ENCODE measurements around the gene CRIM1.

DNA sequence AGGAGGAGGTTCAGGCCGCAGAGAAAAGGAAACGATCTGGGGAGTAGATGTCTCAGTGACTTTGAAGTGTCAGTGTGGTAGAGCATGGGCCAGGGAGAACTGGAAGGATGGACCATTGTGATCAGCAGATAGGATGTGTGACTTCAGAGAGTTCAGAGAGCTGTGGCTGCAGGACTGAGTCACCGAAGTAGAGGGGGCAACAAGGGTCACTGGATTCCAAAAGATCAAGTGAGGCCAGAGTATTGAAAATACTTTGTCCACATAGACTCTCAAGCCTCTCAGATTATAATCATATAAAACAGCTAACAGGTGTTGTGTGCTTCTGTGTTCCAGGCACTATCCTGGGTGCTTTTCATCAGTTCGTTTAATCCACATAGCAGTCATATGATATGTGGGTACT lies 99.4 kb downstream of the CRIM1 start:
- TF ChIP-seq FOXP1 (CRISPR knock-in tag; IDR thresholded peaks at IDR 0.05; ENCODE audit: borderline replicate concordance) = no peak
- TF ChIP-seq, protein P1, sequence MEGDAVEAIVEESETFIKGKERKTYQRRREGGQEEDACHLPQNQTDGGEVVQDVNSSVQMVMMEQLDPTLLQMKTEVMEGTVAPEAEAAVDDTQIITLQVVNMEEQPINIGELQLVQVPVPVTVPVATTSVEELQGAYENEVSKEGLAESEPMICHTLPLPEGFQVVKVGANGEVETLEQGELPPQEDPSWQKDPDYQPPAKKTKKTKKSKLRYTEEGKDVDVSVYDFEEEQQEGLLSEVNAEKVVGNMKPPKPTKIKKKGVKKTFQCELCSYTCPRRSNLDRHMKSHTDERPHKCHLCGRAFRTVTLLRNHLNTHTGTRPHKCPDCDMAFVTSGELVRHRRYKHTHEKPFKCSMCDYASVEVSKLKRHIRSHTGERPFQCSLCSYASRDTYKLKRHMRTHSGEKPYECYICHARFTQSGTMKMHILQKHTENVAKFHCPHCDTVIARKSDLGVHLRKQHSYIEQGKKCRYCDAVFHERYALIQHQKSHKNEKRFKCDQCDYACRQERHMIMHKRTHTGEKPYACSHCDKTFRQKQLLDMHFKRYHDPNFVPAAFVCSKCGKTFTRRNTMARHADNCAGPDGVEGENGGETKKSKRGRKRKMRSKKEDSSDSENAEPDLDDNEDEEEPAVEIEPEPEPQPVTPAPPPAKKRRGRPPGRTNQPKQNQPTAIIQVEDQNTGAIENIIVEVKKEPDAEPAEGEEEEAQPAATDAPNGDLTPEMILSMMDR (IDR thresholded peaks at IDR 0.05) = no peak
- TF ChIP-seq CREM (CRISPR knock-in tag; IDR thresholded peaks at IDR 0.05) = no peak
- TF ChIP-seq IRF2 (CRISPR knock-in tag; IDR thresholded peaks at IDR 0.05; ENCODE audit: borderline replicate concordance, low read depth) = no peak
- no peak for TF ChIP-seq SP1 (CRISPR knock-in tag; conservative IDR thresholded peaks at IDR 0.05)
- TF ChIP-seq, protein P2, sequence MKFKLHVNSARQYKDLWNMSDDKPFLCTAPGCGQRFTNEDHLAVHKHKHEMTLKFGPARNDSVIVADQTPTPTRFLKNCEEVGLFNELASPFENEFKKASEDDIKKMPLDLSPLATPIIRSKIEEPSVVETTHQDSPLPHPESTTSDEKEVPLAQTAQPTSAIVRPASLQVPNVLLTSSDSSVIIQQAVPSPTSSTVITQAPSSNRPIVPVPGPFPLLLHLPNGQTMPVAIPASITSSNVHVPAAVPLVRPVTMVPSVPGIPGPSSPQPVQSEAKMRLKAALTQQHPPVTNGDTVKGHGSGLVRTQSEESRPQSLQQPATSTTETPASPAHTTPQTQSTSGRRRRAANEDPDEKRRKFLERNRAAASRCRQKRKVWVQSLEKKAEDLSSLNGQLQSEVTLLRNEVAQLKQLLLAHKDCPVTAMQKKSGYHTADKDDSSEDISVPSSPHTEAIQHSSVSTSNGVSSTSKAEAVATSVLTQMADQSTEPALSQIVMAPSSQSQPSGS (CRISPR knock-in tag; IDR thresholded peaks at IDR 0.05; ENCODE audit: borderline replicate concordance, low read depth) = no peak
- no peak for TF ChIP-seq ATF1 (CRISPR knock-in tag; IDR thresholded peaks at IDR 0.05)
- no peak for TF ChIP-seq JUN (CRISPR knock-in tag; IDR thresholded peaks at IDR 0.05)
- TF ChIP-seq, protein P3, sequence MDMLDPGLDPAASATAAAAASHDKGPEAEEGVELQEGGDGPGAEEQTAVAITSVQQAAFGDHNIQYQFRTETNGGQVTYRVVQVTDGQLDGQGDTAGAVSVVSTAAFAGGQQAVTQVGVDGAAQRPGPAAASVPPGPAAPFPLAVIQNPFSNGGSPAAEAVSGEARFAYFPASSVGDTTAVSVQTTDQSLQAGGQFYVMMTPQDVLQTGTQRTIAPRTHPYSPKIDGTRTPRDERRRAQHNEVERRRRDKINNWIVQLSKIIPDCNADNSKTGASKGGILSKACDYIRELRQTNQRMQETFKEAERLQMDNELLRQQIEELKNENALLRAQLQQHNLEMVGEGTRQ (CRISPR knock-in tag; IDR thresholded peaks at IDR 0.05) = no peak
- TF ChIP-seq, protein P4, sequence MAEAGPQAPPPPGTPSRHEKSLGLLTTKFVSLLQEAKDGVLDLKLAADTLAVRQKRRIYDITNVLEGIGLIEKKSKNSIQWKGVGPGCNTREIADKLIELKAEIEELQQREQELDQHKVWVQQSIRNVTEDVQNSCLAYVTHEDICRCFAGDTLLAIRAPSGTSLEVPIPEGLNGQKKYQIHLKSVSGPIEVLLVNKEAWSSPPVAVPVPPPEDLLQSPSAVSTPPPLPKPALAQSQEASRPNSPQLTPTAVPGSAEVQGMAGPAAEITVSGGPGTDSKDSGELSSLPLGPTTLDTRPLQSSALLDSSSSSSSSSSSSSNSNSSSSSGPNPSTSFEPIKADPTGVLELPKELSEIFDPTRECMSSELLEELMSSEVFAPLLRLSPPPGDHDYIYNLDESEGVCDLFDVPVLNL (CRISPR knock-in tag; IDR thresholded peaks at IDR 0.05; ENCODE audit: borderline replicate concordance, low read depth) = no peak
- TF ChIP-seq TP53 (CRISPR knock-in tag; IDR thresholded peaks at IDR 0.05) = no peak
- TF ChIP-seq, protein P5, sequence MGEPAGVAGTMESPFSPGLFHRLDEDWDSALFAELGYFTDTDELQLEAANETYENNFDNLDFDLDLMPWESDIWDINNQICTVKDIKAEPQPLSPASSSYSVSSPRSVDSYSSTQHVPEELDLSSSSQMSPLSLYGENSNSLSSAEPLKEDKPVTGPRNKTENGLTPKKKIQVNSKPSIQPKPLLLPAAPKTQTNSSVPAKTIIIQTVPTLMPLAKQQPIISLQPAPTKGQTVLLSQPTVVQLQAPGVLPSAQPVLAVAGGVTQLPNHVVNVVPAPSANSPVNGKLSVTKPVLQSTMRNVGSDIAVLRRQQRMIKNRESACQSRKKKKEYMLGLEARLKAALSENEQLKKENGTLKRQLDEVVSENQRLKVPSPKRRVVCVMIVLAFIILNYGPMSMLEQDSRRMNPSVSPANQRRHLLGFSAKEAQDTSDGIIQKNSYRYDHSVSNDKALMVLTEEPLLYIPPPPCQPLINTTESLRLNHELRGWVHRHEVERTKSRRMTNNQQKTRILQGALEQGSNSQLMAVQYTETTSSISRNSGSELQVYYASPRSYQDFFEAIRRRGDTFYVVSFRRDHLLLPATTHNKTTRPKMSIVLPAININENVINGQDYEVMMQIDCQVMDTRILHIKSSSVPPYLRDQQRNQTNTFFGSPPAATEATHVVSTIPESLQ (CRISPR knock-in tag; IDR thresholded peaks at IDR 0.05) = no peak
- no peak for TF ChIP-seq NFYB (CRISPR knock-in tag; conservative IDR thresholded peaks at IDR 0.05; ENCODE audit: low read depth)
